ENCODE measurements around the gene MALSU1.

DNA sequence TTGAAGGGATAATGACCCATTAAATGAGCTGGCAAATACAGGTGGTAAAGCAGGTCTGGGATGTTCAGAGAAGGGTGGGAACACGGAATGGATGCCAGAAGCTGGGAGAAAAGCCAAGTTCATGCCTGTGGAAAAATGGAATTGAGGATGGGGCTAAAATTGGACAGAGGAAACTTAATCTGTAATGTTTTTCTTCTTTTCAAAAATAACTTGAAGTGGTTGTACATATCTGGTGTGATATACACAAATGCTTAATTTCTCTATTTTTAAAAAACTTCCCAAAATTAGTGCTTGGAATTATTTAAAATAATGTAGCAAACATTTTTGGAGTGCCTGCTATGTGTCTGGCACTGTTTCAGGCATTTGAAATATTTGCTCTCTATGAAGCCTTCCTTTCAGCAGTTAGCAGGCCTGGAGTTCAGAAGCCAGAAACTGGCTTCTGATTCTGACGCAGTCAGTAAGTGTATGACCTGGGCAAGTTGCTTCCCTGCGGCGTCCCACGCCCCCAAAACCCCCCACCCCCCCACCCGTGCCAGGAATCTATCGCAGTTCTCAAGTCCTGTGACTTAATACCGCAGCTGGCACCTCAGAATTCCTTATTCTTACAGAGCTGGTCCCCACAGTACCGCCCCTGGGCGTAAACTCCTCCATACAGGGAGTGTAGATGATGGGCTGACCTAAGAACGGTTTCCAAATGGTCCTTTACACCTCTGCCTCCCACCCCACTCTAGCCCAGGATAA, 828 bp upstream of the MALSU1 start:
- TF ChIP-seq, protein P1, sequence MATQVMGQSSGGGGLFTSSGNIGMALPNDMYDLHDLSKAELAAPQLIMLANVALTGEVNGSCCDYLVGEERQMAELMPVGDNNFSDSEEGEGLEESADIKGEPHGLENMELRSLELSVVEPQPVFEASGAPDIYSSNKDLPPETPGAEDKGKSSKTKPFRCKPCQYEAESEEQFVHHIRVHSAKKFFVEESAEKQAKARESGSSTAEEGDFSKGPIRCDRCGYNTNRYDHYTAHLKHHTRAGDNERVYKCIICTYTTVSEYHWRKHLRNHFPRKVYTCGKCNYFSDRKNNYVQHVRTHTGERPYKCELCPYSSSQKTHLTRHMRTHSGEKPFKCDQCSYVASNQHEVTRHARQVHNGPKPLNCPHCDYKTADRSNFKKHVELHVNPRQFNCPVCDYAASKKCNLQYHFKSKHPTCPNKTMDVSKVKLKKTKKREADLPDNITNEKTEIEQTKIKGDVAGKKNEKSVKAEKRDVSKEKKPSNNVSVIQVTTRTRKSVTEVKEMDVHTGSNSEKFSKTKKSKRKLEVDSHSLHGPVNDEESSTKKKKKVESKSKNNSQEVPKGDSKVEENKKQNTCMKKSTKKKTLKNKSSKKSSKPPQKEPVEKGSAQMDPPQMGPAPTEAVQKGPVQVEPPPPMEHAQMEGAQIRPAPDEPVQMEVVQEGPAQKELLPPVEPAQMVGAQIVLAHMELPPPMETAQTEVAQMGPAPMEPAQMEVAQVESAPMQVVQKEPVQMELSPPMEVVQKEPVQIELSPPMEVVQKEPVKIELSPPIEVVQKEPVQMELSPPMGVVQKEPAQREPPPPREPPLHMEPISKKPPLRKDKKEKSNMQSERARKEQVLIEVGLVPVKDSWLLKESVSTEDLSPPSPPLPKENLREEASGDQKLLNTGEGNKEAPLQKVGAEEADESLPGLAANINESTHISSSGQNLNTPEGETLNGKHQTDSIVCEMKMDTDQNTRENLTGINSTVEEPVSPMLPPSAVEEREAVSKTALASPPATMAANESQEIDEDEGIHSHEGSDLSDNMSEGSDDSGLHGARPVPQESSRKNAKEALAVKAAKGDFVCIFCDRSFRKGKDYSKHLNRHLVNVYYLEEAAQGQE (IDR thresholded peaks at IDR 0.05), result no peak
- TF ChIP-seq, protein P2, sequence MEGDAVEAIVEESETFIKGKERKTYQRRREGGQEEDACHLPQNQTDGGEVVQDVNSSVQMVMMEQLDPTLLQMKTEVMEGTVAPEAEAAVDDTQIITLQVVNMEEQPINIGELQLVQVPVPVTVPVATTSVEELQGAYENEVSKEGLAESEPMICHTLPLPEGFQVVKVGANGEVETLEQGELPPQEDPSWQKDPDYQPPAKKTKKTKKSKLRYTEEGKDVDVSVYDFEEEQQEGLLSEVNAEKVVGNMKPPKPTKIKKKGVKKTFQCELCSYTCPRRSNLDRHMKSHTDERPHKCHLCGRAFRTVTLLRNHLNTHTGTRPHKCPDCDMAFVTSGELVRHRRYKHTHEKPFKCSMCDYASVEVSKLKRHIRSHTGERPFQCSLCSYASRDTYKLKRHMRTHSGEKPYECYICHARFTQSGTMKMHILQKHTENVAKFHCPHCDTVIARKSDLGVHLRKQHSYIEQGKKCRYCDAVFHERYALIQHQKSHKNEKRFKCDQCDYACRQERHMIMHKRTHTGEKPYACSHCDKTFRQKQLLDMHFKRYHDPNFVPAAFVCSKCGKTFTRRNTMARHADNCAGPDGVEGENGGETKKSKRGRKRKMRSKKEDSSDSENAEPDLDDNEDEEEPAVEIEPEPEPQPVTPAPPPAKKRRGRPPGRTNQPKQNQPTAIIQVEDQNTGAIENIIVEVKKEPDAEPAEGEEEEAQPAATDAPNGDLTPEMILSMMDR (IDR thresholded peaks at IDR 0.05; ENCODE audit: low read depth, low read length, missing input control), result no peak

Measured in liver (tissue), 2 donors.